KMS-11 (cell line): Measurements from ENCODE around the gene CTCFL.

ENCODE experiments used
- H2AFZ ChIP-seq: fragments of 200-600 bp; sonication (generic); 2 replicates; pipeline ENCODE4 v1.6.1; 2016; ENCODE audit warnings: antibody characterized with exemption, mixed run types, low read depth
- H3K27ac ChIP-seq: fragments of 200-600 bp; sonication (generic); 2 replicates; pipeline ENCODE4 v1.6.1; 2016; ENCODE audit warnings: mild to moderate bottlenecking, mixed run types
- H3K27me3 ChIP-seq: fragments of 200-600 bp; sonication (generic); 2 replicates; pipeline ENCODE4 v1.6.1; 2017; ENCODE audit warnings: mild to moderate bottlenecking, low read depth, mixed run types, moderate library complexity; ENCODE audit not compliant: insufficient read depth
- H3K36me3 ChIP-seq: fragments of 200-600 bp; sonication (generic); 2 replicates; pipeline ENCODE4 v1.6.1; 2017; ENCODE audit warnings: mild to moderate bottlenecking, mixed run types; ENCODE audit not compliant: insufficient read depth
- H3K4me1 ChIP-seq: fragments of 200-600 bp; sonication (generic); 2 replicates; pipeline ENCODE4 v1.6.1; 2016; ENCODE audit warnings: mild to moderate bottlenecking, low read depth, mixed run types; ENCODE audit not compliant: poor library complexity, severe bottlenecking
- H3K4me2 ChIP-seq: fragments of 200-600 bp; sonication (generic); 2 replicates; pipeline ENCODE4 v1.7.0; 2016; ENCODE audit warnings: mild to moderate bottlenecking, mixed run types
- H3K4me3 ChIP-seq: fragments of 200-600 bp; sonication (generic); IDR thresholded peaks from 2 replicates; pipeline ENCODE4 v1.6.1; 2017; ENCODE audit warnings: low read depth, low read length, mixed read lengths; ENCODE audit not compliant: insufficient read depth
- H3K79me2 ChIP-seq: fragments of 200-600 bp; sonication (generic); 2 replicates; pipeline ENCODE4 v1.6.1; 2016; ENCODE audit warnings: low read depth, mixed run types; ENCODE audit not compliant: insufficient read depth
- H3K9ac ChIP-seq: fragments of 200-600 bp; sonication (generic); 2 replicates; pipeline ENCODE4 v1.6.1; 2016; ENCODE audit warnings: mild to moderate bottlenecking, mixed run types
- H4K20me1 ChIP-seq: fragments of 200-600 bp; sonication (generic); 2 replicates; pipeline ENCODE4 v1.6.1; 2016; ENCODE audit warnings: mild to moderate bottlenecking, mixed run types; ENCODE audit not compliant: insufficient read depth
- CTCF ChIP-seq: fragments of 200-600 bp; sonication (generic); conservative IDR thresholded peaks from 2 replicates; pipeline ENCODE4 v1.6.1; 2017; ENCODE audit warnings: low read depth, mild to moderate bottlenecking, antibody characterized with exemption, low read length, moderate library complexity, mixed read lengths

Gene CTCFL

GRCh38 chr20:57471496-57472372 lies 53.2 kb downstream of the CTCFL start:
- Histone ChIP-seq H3K36me3 (no peaks in the 10 kb centered on the region), H2AFZ (no peak overlapping the region), H3K4me3 (no peak overlapping the region), H3K4me1 (peaks cover 34% of the 10 kb centered on the region), H4K20me1 (no peaks in the 10 kb centered on the region), H3K4me2 (no peak overlapping the region), H3K79me2 (no peaks in the 10 kb centered on the region), H3K9ac (no peak overlapping the region), H3K27me3 (no peaks in the 10 kb centered on the region; the same call in 1 of the 2 replicates), H3K27ac (no peak overlapping the region)
- no peak for TF ChIP-seq CTCF

GRCh38 chr20:57470666-57471495 lies 54.1 kb downstream of the CTCFL start:
- H3K36me3 ChIP-seq: no peaks in the 10 kb centered on the region
- H4K20me1 ChIP-seq: no peaks in the 10 kb centered on the region
- H3K27ac ChIP-seq: no peak overlapping the region
- H3K4me2 ChIP-seq: no peak overlapping the region
- H2AFZ ChIP-seq: no peak overlapping the region
- no peaks in the 10 kb centered on the region for H3K79me2 ChIP-seq
- no peak for TF ChIP-seq CTCF
- no peak overlapping the region for H3K9ac ChIP-seq
- no peak overlapping the region for H3K4me3 ChIP-seq
- H3K27me3 ChIP-seq: no peaks in the 10 kb centered on the region; the same call in 1 of the 2 replicates
- peaks cover 26% of the 10 kb centered on the region for H3K4me1 ChIP-seq

- Histone ChIP-seq H4K20me1 (no peaks in the 10 kb centered on the region), H3K4me2 (no peak overlapping the region), H3K27ac (no peak overlapping the region), H2AFZ (no peak overlapping the region), H3K36me3 (no peaks in the 10 kb centered on the region), H3K79me2 (no peaks in the 10 kb centered on the region), H3K4me1 (peaks cover 19% of the 10 kb centered on the region), H3K4me3 (no peak overlapping the region), H3K9ac (no peak overlapping the region), H3K27me3 (no peaks in the 10 kb centered on the region; the same call in 1 of the 2 replicates)
- TF ChIP-seq CTCF: no peak
These were observed 54.8 kb downstream of the CTCFL start for GRCh38 chr20:57470212-57470522.

GRCh38 chr20:57469418-57470211 lies 55.3 kb downstream of the CTCFL start:
- H3K9ac ChIP-seq: no peak overlapping the region
- H2AFZ ChIP-seq: no peak overlapping the region
- H3K4me3 ChIP-seq: no peak overlapping the region
- no peak overlapping the region for H3K4me2 ChIP-seq
- no peaks in the 10 kb centered on the region for H3K79me2 ChIP-seq
- TF ChIP-seq CTCF: no peak
- H4K20me1 ChIP-seq: no peaks in the 10 kb centered on the region
- peaks cover 19% of the 10 kb centered on the region for H3K4me1 ChIP-seq
- no peaks in the 10 kb centered on the region for H3K36me3 ChIP-seq
- no peak overlapping the region for H3K27ac ChIP-seq
- H3K27me3 ChIP-seq: no peaks in the 10 kb centered on the region; the same call in 1 of the 2 replicates
